Anterior cingulate cortex (tissue), 58 donors: Measurements from ENCODE around the gene DNMT3B.
"Not testable (repeated sequence)": the region's sequence is repeated elsewhere in the genome, so short reads cannot be mapped to it uniquely, and the experiment has no call there.

Experiments used
- DNase-seq, 58 donors: peaks; one replicate each; lab custom pipeline; 2025; lab: John Stamatoyannopoulos, UW

Gene DNMT3B

GRCh38 chr20:32761417-32761830 is 761 bp upstream of the DNMT3B start:
- DNase-seq, result no peak

GRCh38 chr20:32762754-32763201 is 593 bp downstream of the DNMT3B start:
- peak in 4 of 58 donors; percentile 5 to 43 (median 22) for DNase-seq

- DNase-seq, result peak in 1 of 58 donors; percentile 5
These were observed 1.2 kb downstream of the DNMT3B start for GRCh38 chr20:32763202-32764004.

DNA sequence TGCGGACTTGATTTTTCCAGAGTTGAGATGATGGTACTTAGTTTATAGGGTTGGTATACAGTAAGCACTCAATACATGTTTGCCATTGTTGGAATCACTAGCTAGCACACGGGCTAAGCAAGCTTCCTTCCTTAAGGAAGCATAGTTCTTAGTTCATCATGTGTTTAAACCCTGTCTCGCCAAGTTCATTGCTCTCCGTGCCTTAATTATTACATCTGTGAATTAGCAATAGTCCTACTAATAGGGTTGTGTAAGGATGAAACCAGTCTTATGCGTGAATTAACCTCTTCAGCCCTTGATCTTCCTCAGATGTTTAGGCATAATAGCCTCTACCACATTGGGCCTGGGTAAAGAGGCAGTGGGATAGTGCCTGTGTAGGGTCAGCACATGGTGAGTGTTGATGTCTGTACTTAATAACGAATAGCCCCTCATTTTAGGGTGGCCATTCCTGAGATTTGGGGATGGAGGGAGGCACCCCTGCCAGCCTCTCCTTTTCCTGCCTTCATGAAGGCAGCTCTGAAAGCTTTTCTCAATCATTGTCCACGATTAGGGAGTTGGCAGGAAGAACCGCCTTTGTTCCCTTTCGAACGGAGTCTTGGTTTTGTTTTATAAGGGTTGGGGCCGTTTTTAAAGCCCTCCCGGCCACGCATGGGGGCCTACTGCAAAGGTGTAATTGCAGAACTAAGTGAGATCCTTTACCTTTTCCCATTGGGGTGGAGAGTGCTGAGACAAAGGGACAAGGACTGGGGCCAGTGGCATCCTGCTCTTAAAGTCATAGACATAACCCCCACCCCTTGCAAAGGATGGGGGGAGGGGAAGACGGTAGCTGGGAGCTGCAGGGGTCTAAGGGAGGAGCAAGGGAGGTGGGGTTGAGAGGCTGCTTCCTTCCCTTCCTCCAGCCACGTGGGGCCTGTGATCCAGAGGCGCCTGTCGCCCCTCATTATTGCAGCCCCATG is 2.1 kb downstream of the DNMT3B start:
- DNase-seq, result no peak

GRCh38 chr20:32765230-32765875 is 3.2 kb downstream of the DNMT3B start:
- not testable (repeated sequence) for DNase-seq

GRCh38 chr20:32767418-32768198 is 5.4 kb downstream of the DNMT3B start:
- no peak for DNase-seq

DNA sequence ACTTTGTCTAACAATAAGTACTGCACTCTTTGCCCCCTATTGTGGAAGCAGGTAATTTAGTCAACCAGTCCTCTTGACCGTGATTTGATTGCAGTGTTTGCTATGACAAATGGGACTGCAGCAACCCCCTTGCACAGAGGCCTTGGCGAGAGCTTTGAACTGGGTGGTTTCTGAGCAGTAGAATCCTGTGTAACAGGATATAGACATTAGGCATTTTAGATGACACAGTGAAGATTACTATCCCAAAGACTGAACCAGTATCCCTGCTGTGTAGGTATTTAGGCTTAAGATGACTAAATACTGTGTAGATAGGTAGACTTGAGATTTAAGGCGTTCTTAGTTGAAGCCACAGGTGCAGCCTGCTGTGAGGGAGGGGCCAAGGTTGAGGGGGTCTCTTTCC is 9.9 kb downstream of the DNMT3B start:
- DNase-seq, result no peak

DNA sequence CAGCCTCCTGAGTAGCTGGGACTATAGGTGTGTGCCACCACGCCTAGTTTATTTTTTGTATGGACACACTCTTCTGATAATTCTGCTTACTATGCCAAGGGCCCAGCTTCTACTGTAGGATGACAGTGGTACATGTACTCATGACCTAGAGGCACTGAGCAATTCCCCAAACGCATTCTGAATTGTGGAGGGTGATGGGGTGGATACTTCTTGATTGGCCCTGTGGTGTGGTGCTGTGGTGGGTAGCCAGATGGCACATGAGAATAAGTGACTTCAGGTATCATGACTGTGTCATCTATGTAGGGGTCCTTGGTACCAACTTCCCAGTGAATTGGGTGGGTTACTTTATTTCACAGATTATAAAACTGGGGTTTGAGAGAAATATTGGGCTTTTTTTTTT is 11.0 kb downstream of the DNMT3B start:
- no peak for DNase-seq

DNA sequence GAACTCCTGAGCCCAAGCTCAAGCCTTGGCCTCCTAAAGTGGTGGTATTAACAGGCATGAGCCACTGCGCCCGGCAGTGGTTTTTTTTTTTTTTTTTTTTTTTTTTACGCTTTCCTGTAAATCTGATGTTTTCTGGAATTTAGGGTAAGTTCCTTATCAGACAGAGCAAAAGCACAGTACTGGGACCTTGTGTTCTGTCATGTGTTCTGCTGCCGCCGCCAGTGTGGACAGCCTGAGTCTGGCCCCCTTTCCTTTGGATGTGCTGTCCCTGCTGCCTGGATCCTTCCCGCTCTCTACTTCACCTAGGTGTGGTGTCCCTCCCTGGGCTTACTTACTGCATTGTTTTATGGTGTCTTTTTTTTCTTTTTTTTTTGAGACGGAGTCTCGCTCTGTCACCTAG is 11.7 kb downstream of the DNMT3B start:
- no peak for DNase-seq

- DNase-seq, result no peak
These were observed 13.3 kb downstream of the DNMT3B start for GRCh38 chr20:32775336-32775991.

- no peak for DNase-seq
These were observed 15.2 kb downstream of the DNMT3B start for GRCh38 chr20:32777177-32777956.

GRCh38 chr20:32779500-32780211 is 17.5 kb downstream of the DNMT3B start:
- peak in 1 of 58 donors; percentile 3 for DNase-seq

DNA sequence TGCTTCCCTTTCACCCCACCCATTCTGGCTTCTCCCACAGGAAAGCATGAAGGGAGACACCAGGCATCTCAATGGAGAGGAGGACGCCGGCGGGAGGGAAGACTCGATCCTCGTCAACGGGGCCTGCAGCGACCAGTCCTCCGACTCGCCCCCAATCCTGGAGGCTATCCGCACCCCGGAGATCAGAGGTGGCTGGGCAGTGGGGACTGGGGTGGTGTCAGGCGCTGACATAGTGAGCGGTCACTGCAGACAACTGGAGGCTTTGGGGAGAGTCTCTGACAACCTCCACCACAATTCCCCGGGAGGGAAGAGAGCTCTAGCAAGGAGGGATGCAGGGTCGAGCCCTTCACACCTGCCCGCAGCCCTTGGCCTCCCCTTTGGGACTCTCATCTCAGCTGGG is 18.1 kb downstream of the DNMT3B start:
- DNase-seq, result no peak

GRCh38 chr20:32780749-32781655 is 18.8 kb downstream of the DNMT3B start:
- DNase-seq, result peak in 44 of 58 donors; percentile 1 to 78 (median 34)

GRCh38 chr20:32784369-32785080 is 22.3 kb downstream of the DNMT3B start:
- no peak for DNase-seq
